NCI-H146 (cell line): ENCODE data around the gene UMODL1.

Source experiments
- DNase-seq: peaks from one replicate; lab custom pipeline; 2025; lab: John Stamatoyannopoulos, UW

The UMODL1 gene

DNA sequence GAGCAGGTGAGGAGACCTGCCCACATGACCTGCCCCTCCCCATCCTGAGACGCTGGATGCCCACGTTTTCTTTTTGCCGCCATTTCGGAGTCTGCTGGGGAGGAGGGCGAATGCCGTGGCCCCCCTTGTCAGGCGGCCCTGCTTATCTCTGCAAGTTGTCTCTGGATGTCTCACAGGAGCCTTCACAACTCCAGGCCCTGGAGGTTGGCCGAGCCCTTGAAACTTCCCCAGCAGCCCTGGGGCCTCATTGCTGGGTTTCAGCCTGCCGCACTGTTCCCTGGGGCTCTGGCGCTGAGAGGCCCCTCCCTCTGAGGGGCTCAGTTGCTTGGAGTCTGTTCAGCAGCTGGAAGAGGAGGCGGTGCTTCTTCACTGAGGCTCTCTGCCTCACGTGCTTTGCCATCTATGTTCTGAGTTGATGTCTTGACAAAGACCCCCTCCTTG, 31.2 kb upstream of the UMODL1 start:
- no peak for DNase-seq

DNA sequence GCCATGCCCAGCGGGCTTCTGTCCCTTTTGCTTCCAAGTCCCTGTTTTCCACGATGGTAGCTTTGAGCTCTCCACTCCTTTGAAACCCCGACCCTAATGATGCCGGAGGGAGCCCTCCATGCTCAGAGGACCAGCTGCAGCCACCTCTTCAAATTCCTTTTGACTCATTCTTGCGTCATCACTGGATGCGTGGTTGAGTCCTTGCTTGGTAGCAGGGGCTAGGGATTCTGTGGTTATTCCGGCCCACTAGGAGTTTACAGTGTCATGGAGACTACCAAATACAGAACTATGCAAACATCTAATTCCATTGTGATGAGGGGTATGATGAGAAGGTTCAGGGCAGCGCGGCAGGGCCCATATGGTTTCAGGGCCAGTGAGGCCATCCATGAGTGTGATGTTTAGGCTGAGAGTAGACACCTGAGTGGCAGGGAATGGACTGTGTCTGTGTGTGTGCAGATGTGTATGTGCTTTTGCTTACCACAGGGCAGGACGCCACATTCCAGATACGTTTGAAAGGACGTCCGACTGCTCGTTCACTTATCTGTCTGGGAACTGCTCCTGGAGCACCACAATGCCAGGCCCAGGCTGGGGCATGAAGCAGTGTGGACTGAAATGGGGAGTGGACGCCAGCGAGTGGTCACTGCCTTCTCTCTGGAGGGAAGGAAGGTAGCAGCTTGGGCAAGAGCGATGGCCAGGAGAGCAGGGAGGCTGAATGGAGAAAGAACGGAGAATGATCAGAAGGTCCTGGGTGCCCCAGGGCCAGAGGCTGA, 30.5 kb upstream of the UMODL1 start:
- DNase-seq = no peak

DNA sequence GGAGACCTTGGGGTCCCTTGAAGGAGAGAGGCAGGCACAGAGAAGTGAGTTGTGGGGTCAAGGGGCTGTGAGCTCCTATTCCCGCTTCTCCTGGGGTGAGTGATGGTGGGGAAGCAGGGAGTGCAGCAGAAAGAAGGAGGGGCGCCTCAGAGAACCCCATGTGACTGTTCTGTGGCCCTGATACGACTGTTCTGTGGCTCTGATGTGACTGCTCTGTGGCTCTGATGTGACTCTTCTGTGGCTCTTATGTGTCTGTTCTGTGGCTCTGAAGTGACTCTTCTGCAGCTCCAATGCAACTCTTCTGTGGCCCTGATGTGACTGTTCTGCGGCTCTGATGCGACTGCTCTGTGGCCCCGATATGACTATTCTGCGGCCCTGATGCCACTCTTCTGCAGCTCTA, 29.9 kb upstream of the UMODL1 start:
- DNase-seq = no peak

DNA sequence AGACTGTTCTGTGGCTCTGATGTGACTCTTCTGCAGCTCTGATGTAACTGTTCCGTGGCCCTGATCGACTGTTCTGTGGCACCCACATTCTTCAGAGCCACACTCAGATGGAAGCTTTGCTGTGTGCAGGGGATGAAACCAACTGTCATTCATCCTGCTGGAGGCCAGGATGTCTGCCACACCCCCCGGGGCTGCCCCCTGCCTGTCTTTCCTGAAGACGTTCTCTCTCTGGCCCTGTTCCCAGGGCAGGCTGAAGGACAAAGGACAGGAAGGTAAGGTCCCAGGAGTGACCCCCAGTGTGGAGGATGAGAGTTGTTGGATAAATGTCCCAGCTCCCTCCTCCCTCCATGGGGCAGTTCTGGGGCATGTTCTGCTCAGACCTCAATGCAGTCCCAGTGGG, 29.4 kb upstream of the UMODL1 start:
- no peak for DNase-seq

DNA sequence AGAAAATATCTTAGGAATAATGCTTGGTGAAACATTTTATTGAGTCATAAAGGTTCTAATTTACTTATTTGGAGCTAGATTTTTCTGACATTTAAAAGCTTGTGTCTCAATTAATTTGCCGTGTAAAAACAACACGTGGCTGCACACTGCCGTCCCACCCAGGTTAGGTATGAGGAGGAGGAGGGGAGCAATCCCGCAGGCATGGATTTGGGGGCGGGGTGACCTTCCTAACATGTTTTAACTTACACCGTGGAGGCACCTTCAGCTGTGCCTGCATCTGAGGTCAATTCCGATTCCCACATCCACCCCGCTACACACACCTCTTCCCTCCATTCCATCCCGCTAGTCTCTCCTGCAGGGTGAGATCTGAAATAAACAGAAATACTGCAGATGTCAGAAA, 28.5 kb upstream of the UMODL1 start:
- peak; percentile 32 for DNase-seq

DNA sequence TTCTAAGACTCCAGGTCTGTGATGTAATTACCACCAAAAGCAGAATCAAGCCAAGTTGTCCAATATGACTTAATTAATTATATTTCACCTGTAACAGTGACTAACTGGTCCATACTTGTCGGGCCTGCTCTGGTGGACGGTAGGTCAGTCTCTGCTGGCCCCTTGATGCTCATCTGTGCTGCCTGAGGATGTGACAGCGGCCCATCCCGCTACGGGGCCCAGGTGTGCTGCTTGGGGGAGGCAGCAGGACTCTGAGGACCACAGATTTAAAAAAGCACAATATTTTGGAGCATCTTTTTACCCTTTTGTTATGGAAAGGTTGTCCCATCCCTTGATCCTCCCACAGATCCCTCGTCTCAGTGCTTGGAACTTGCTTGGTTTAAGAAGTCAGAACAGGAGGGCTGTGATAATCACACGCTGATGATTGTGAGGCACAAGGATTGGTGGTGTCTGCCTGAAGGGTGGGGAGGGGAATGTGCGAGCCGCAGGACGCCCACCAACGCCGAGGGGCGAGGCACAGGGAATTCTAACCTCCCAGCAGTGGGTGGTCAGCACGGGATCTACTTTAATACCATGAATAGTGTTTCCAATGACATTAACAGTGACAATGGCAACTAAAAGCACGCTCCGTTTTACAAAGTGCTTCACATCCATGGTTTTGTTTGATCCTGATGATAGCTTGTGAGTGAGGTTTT, 27.8 kb upstream of the UMODL1 start:
- DNase-seq = no peak

DNA sequence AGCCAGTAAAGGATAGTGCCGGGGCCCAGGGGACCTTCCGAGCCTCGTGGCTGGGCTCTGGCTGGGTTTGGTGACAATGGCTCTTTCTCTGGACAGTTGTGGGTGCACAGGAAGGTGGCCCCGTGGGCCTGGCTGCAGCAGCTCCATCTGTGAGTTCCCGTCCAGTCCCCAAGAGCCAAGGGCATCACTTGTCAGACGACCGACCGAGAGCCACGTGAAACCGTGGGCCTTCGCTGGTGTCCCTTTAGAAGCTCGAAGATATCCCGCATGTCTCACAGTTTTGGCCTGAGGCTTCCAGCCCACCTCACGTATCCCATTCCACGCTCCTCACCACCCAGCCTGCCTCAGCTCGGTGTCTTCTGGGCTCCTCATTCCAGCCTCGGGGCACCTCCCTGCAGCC, 27.2 kb upstream of the UMODL1 start:
- DNase-seq = no peak

DNA sequence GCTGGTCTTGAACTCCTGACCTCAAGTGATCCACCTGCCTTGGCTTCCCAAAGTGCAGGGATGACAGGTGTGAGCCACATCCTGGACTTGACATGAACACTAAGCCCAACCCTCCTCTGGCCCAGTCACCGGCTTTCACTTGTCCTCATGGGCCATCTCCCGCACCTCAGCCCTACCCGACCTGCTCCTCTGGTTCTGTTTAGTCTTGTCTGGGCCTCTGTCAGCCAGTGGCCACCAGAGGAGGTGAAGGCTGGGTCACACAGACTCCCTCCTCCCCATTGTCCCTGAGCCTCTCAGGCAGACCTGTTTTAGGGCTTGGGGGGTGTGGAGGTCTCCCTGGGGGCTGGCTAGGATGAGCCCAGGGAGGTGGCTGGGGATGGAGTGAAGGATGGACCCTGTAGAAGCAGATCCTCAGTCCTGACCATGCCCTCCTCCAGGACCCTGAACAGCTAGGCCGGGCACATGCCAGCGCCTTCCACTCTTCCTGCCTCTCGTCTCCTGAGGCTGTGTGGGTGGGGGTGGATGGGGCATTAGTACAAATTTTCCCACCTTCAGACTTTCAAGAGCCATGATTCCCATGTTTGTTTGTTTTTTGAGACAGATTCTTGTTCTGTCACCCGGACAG, 26.1 kb upstream of the UMODL1 start:
- no peak for DNase-seq

DNA sequence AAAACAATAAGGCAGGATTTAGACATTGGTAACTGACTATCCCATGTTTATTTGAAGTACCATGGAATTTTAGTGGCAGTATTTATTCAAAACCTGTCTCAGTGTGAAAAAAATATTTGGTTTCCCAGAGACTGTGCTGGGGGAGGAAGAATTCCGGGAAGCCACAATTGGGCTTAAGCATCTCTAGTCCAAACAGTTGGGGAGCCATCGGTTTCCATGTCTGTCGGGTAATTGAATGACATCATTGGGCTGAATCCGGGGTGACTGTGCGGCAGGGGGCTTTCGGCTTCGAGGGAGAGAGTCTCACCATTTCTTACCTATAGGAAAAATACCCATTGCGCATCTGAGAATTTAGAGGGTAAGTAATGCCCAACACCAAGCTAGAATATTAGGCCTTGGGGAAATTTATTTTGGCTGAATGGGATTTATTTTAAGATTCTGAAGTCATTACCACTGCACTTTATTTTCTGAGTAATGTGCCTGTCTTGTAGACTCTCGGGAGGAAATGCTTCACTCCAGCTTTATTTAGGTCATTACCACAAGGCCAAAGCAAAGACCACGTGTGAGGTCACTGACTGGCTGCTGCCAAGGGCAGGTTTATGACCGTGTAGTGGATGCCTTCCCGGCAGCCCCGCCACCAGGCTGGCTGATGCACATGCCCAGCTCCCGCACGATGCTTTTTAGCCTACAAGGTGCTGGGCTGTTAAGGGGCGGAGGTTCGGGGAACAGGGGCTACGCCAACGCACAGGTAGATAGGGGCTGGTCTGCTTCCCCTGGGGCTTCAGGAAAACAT, 23.1 kb upstream of the UMODL1 start:
- DNase-seq = no peak

DNA sequence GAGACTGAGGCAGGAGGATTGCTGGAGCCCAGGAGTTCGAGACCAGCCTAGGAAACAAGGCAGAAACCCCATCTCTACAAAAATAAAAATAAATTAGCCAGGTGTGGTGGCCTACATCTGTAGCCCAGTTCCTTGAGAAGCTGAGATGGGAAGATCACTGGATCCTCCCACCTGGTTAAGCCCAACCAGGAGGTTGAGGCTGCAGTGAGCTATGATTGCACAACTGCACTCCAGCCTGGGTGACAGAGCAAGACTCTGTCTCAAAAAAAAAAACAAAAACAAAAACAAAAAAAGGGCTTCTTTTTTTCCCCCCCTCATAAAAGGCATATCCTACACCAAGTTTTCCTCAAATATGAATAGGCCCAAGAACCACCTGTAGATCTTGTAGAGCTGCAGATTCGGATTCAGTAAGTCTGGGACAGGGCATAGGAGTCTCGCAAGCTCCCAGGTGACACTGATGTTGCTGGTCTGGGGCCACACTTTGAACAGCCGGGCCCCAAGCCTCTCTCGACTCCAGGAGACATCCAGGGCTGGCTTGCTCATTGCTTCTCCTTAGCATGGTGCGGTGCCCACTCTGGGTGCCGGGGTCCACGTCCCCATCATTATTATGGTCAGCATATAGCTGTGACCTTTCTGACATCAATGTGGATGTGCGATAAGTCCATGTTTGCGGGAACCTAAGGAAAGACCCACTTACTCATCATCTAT, 22.1 kb upstream of the UMODL1 start:
- DNase-seq = no peak

DNA sequence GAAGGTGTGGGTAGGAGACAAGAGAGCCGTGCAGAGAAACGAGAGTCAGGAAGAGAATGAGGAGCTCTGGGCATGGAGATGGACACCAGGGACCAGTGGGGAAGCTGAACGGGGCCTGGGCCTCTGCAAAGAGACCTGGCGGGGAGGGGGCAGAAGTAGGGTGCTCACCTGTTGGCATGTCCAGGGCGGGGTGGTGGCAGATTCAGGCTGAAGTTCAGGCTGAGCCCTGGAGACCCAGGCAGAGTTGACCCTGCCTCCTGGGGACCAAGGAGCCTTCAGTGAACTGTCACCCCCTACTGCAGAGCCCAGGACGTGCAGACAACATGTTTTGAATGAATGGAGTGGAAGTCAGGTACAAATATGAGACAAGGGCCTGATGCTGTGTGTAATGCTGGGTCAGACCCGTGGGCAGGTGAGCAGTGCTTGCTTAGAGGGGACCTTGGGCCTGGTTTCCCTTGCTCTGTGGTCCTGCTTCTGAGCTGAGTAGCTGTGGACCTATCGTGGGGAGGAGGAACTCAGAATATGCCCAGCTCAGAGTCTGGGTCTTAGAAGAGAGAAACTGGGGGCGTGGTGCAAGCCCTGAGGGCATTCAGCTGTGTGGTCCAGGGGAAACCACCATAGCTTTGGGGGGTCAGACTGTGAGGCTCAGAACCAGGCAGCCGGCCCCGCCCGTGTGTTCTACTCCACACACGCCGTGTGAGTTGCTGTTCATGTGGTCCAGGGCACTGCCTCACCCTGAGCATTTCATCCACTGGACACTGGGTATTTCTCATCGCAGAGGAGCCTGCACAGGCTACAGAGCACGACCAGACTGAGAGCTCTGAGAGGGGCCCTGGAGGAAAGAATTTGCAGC, 21.3 kb upstream of the UMODL1 start:
- no peak for DNase-seq

DNA sequence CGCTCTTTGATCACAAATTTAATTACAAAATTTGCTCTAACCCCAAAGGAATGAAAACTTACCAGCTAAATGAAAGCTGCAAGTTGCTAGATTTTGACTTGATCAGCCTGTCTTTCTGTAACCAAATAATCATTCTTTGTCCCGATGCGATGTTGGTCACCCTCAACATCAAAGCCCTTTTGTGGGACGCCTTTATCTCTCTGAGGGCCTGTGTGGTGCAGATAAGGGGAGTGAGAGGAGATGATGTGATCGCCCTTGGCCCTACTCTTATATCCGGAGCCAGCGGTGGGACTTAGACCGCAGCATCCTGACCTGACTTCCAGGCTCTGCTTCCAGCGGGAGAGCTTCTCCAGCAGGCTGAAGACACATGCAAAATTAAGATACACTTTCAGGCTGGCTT, 19.3 kb upstream of the UMODL1 start:
- no peak for DNase-seq

DNA sequence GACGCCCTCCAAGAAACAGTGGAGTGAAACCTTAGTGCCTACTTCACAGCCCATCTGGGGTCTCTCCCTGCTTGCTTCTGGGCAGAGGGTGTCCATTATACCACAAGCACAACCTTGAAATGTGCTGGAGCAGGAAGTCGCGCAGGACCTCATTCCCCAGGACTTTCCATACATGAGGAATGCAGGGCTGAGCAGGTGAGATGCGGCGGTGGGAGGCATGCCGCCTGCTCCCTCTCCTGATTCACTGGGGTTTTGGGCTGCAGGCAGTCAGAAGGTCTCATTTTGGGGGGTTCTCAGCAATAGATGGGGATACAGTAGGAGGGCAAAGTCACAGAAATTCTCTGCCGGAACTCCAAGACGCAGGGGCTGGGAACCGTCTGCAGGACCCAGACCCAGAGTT, 15.7 kb upstream of the UMODL1 start:
- DNase-seq = no peak

DNA sequence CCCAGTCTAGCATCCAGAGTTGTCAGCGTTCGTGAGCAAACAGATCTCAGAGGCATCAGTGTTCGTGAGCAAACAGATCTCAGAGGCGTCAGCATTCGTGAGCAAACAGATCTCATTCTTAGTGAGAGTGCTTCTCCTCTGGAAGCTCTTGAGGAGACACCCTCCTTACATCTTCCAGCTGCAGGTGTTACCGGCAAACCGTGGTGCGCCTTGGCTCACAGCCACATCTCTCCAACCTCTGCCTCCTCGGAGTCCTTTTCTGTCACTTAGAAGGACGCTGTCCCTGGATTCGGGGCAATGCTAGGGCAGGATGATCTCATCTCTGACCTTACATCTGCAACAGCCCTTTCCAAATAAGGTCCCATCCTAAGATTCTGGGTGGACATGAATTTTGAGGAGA, 14.6 kb upstream of the UMODL1 start:
- peak; percentile 43 for DNase-seq

DNA sequence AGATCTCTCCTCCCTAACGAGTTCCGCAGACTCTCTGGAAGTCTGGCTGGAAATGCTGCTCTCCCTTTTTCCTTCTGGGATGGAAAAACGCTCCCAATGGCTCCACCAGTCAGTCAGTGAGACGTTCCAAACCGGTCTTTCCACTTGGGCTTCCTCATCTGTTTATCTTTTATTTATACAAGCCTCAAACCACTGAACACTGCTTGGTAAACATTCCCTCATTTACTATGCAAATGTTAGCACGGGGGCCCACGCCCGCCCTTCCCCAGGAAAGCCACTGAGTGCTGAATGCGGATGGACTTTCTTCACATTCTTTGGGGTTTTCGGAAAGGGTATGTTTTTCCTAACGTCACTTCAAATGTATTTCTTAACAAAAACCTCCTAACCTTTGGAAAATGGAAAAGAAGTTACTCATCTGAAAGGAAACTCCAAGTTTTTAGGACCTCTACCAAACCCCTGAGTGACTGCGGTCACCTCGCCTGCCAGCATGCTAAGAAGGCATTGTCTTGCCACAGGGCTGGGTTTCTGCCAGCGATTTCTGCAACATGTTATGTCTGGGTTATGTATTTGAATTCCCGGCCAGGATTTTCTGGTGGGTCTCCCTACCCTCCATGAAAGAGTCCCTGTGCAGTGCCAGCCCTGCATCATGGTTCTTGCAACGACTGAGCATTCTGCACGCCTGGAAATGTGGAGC, 14.0 kb upstream of the UMODL1 start:
- DNase-seq = peak; percentile 59

DNA sequence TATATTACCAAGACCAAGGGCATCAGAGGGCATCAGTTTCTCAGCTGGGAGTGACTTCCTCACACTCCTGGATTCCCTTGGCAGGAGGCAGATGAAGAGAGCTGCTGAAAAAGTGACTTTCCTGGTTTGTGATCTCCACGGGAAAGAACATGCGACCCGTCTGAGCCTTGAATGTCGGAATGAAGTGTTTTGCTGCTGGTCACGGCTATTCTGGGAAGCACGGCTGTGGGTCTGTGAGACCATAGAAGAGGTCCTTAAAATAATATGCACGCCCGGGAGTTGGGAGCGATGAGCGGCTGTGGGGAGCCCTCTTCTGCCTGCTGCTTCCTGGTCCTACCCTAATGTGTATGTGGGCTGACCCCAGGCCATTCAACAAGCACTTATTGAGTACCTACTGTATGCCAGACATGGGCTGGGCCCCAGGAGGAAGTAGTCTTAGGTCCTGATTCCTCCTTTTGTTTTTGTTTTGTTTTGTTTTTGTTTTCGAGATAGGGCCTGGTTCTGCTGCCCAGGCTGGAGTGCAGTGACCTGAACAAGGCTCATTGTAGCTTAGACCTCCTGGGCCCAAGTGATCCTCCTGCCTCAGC, 13.2 kb upstream of the UMODL1 start:
- DNase-seq = no peak

DNA sequence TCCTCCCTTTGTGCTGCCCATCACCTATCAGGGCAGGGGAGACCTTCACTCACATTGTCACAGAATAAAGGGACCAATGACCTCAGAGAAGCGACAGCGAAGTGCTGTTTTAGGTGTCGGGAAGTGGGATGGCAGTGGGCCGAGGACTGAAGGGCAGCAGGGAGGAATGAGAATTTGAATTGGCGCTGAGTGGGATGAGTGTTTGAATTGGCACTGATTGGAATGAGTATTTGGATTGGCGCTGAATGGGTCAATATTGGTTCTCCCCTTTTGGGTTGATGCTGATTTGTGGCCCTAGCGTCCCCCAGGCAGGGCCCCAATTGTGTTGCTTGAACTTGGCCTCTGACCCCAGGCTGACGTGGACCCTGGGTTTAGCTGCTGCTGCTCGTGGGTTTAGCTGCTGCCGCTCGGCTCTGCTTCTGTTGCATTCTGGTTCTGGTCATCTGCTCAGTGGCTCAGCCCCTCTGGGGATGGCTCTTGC, 12.4 kb upstream of the UMODL1 start:
- DNase-seq = no peak

DNA sequence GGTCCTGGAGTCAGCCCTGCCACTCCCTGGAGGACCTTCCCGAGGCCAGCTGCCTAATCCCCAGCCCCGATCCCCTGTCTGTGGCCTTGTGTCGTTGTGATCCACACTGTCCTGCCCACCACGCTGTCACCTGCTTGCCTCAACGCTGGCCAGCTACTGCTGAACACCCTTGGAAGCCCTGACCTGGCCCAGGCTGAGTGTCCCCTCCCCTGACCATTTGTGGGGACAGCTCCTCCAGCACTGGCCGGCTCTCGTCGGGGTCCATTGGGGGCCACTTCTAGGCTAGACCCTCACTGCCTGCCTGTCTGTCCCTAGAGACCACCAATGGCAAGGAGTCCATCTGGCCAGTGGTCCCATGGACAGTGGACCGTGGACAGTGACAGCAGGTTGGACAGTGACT, 12.0 kb upstream of the UMODL1 start:
- DNase-seq = no peak

DNA sequence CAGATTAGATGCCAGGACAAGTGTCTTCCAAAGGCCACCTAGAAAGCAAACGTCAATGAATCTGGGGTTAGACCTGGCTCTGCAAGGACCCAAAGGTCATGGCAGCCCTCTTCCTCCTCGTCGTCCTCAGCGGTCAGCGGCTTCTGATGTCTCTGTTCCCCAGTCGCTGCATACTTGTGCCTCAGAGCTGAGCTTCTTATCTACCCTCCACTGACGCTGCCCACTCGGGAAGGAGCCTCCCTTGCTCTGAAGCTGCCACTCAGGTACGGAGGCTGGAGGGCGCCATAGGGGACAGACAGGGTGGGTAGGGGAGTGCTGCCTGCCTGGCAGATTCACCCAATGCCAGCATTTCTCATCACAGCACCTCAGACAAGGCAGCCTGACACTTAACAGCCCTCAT, 11.4 kb upstream of the UMODL1 start:
- no peak for DNase-seq

DNA sequence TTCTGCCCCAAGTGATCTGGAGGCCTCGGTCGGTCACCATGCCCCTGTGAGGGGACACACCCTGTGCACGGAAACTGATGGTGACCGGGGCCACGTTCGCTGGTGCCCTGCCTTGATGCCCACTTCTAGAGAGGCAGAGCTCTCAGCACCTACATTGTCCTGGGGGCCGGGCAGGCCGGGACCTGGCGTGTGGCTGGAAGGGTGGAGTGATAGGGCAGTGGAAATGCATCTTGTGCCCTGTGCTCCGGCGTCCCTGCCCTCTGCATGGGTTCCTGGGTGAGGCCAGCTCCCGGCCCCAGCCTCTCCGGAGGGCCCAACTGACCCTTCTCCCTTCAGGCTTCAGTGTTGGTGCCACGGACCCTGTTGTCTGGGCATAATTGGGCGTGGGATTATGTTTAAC, 11.0 kb upstream of the UMODL1 start:
- DNase-seq = no peak
